K562 (cell line): ENCODE results near the gene PCK2. TPM values are rescaled to one million over a fixed set of nuclear protein-coding genes. Genes with fewer than 3 reads are reported as not detected.

ENCODE experiments used
- ATF1 ChIP-seq, 2 experiments: fragments of 450-650 bp in 1 of 2; IDR thresholded peaks; 2 replicates each; pipeline ENCODE4 v1.6.1; 2016; ENCODE audit warnings: missing compliant biosample characterization in 1 of 2, missing genetic modification characterization in 1 of 2
- CBFA2T2 ChIP-seq: fragments of 450-650 bp; conservative IDR thresholded peaks from 2 replicates; pipeline ENCODE4 v1.6.1; 2017; ENCODE audit warnings: mild to moderate bottlenecking
- CXXC5 ChIP-seq: fragments of 250-450 bp; sonication (Bioruptor Pico); IDR thresholded peaks from 2 replicates; pipeline ENCODE4 v1.8.0; 2022; ENCODE audit warnings: inconsistent platforms, mild to moderate bottlenecking, moderate library complexity
- EGR1 ChIP-seq: fragments of 450-650 bp; conservative IDR thresholded peaks from 2 replicates; pipeline ENCODE4 v1.6.1; 2017; ENCODE audit warnings: mild to moderate bottlenecking
- ELF4 ChIP-seq: fragments of 450-650 bp; formaldehyde crosslinking; IDR thresholded peaks from 2 replicates; pipeline ENCODE4 v1.4.0; 2022; ENCODE audit warnings: missing genetic modification characterization
- FOS ChIP-seq: IDR thresholded peaks from 3 replicates; pipeline ENCODE4 v1.6.1; 2011; ENCODE audit not compliant: insufficient read length; ENCODE audit errors: extremely low read depth
- FOXM1 ChIP-seq, 2 experiments: fragments of 450-650 bp in 1 of 2; sonication (generic) in 1 of 2; formaldehyde crosslinking in 1 of 2; IDR thresholded peaks; 2 replicates each; pipeline versions ENCODE4 v1.6.1 to v1.9.0; 2017 to 2022; ENCODE audit warnings: low read depth in 2 of 2, mild to moderate bottlenecking in 2 of 2, missing genetic modification reagents in 1 of 2, moderate library complexity in 1 of 2
- HMBOX1 ChIP-seq: sonication (generic); IDR thresholded peaks from 2 replicates; pipeline ENCODE4 v1.6.1; 2016
- KAT2B ChIP-seq: IDR thresholded peaks from one replicate; pipeline ENCODE4 v1.6.1; 2012; ENCODE audit warnings: low read depth, mild to moderate bottlenecking, control low read depth, inconsistent platforms, low read length, moderate library complexity
- KDM1A ChIP-seq, 2 experiments: fragments of 450-650 bp; IDR thresholded peaks; 2 replicates each; pipeline ENCODE4 v1.6.1; 2016; ENCODE audit warnings: mild to moderate bottlenecking in 2 of 2
- MITF ChIP-seq: IDR thresholded peaks from 2 replicates; pipeline ENCODE4 v1.6.1; 2014; ENCODE audit warnings: antibody characterized with exemption
- MNT ChIP-seq, 2 experiments: fragments of 450-650 bp; conservative IDR thresholded peaks; 2 replicates each; pipeline ENCODE4 v1.6.1; 2017; ENCODE audit warnings: mild to moderate bottlenecking in 2 of 2, moderate library complexity in 2 of 2
- NEUROD1 ChIP-seq: fragments of 150-350 bp; IDR thresholded peaks from 2 replicates; pipeline ENCODE4 v1.6.1; 2014; ENCODE audit warnings: borderline replicate concordance, low read length, low read depth; ENCODE audit not compliant: partially characterized antibody
- PHF8 ChIP-seq: fragments of 200-600 bp; sonication (generic); IDR thresholded peaks from 2 replicates; pipeline ENCODE4 v1.6.1; 2012; ENCODE audit warnings: mixed run types, mild to moderate bottlenecking, inconsistent platforms, low read length, moderate library complexity, borderline replicate concordance
- PKNOX1 ChIP-seq: fragments of 450-650 bp; IDR thresholded peaks from 2 replicates; pipeline ENCODE4 v1.6.1; 2016
- PTRF ChIP-seq: fragments of 450-650 bp; IDR thresholded peaks from 2 replicates; pipeline ENCODE4 v1.6.1; 2016; ENCODE audit warnings: mild to moderate bottlenecking, missing genetic modification characterization, missing compliant biosample characterization
- SUPT5H ChIP-seq: fragments of 450-650 bp; IDR thresholded peaks from 2 replicates; pipeline ENCODE4 v1.6.1; 2016
- TFAP4 ChIP-seq: sonication (generic); formaldehyde crosslinking; IDR thresholded peaks from 2 replicates; pipeline ENCODE4 v1.8.0; 2022; ENCODE audit warnings: missing genetic modification reagents, mild to moderate bottlenecking, moderate library complexity, borderline replicate concordance
- YY1 ChIP-seq, 3 experiments: IDR thresholded peaks; 2 replicates each; pipeline ENCODE4 v1.6.1; 2011; ENCODE audit warnings: low read length in 2 of 3, mild to moderate bottlenecking in 2 of 3, moderate library complexity in 2 of 3, borderline replicate concordance in 1 of 3, control low read depth in 1 of 3, low read depth in 1 of 3; ENCODE audit not compliant: insufficient read depth in 3 of 3, insufficient replicate concordance in 2 of 3, control insufficient read depth in 1 of 3, insufficient read length in 1 of 3; ENCODE audit errors: extremely low read depth in 1 of 3
- ZBTB17 ChIP-seq: fragments of 450-650 bp; formaldehyde crosslinking; IDR thresholded peaks from 2 replicates; pipeline ENCODE4 v1.4.0; 2020; ENCODE audit warnings: mild to moderate bottlenecking
- ZNF764 ChIP-seq: fragments of 250-450 bp; sonication (Bioruptor Pico); IDR thresholded peaks from 2 replicates; pipeline ENCODE4 v1.4.0; 2020; ENCODE audit warnings: low read depth, mild to moderate bottlenecking, moderate library complexity
- polyA plus RNA-seq, 8 experiments: library from polyadenylated mRNA; depleted of rRNA in 4 of 8; stranded (reverse) in 5 of 8; unstranded in 3 of 8; fragments of >200 nt; fragmentation: Nextera tagmentation in 2 of 8; fragmentation: Illumina TruSeq in 1 of 8; extraction: Ambion mirVana in 2 of 8; extraction: Trizol in 1 of 8; gene quantifications; 2 replicates each; pipeline versions ENCODE4 v1.2.1 to v1.2.3, GENCODE V29; 2011 to 2014; ENCODE audit warnings: inconsistent platforms in 1 of 8, missing spikeins in 1 of 8
- total RNA-seq, 7 experiments: library from RNA; depleted of rRNA in 6 of 7; stranded (reverse); fragments of >200 nt in 6 of 7; fragmentation: Illumina TruSeq in 2 of 7; extraction: Trizol in 2 of 7; gene quantifications; 2 replicates each; pipeline versions ENCODE4 v1.2.1 to v1.2.3, GENCODE V29; 2011 to 2021; ENCODE audit warnings: low replicate concordance in 1 of 7

Gene PCK2
- total and polyA plus RNA-seq, 9 of the 15 experiments (the other 6 are each of a cell fraction or from before 2014, with no cell fraction given), result 3.3 to 60.9 (median 30.4) TPM

- TF ChIP-seq MNT (conservative IDR thresholded peaks at IDR 0.05) (peak; percentile 83 to 86), NEUROD1 (peak; percentile 75), ATF1 (CRISPR knock-in tag; IDR thresholded peaks at IDR 0.05) (no peak), ATF1 (tag; IDR thresholded peaks at IDR 0.05) (peak; percentile 64), ELF4 (CRISPR knock-in tag) (no peak), HMBOX1 (no peak), EGR1 (peak; percentile 88), FOS (peak; percentile 80), CBFA2T2 (no peak), FOXM1 (IDR thresholded peaks at IDR 0.05; ENCODE audit: low read depth) (peak; percentile 87), FOXM1 (CRISPR knock-in tag; IDR thresholded peaks at IDR 0.05; ENCODE audit: low read depth) (no peak), PTRF (tag) (no peak), PHF8 (peak; percentile 67; the same call in 1 of the 2 replicates), ZBTB17 (CRISPR knock-in tag) (peak; percentile 97), SUPT5H (peak; percentile 66), CXXC5 (CRISPR knock-in tag) (peak; percentile 45), KDM1A (IDR thresholded peaks at IDR 0.05) (peak; percentile 34 to 73; a peak in 2 of 4 replicates), KAT2B (no peak), YY1 (IDR thresholded peaks at IDR 0.05; ENCODE audit: borderline replicate concordance in 1 of 3, control insufficient read depth in 1 of 3, extremely low read depth in 1 of 3, insufficient read depth in 3 of 3, insufficient read length in 1 of 3, insufficient replicate concordance in 2 of 3, low read depth in 1 of 3, low read length in 2 of 3) (peak in 1 of 3 experiments; percentile 13), ZNF764 (no peak), PKNOX1 (peak; percentile 95), MITF (no peak), TFAP4 (peak; percentile 22; the same call in 1 of the 2 replicates)
Observed at GRCh38 chr14:24141097-24141880, 47.2 kb downstream of the PCK2 start, which contains the start of gene EMC9 (continued).
